IPS DF 6.9 (cell line): ENCODE measurements around the gene PRRC2B.

Experiments
- DNase-seq: peaks from one replicate; pipeline ENCODE4 v3.0.0-alpha.2; 2013; ENCODE audit warnings: low read depth, low spot score
- H3K27ac ChIP-seq: one replicate; pipeline ENCODE4 v1.5.1; 2013; ENCODE audit warnings: low read length, control low read depth
- H3K27me3 ChIP-seq: 2 replicates; pipeline ENCODE4 v1.6.1; 2013; ENCODE audit warnings: mild to moderate bottlenecking, low read length; ENCODE audit not compliant: control insufficient read depth, insufficient read depth
- H3K36me3 ChIP-seq: 2 replicates; pipeline ENCODE4 v1.6.1; 2013; ENCODE audit warnings: low read length; ENCODE audit not compliant: control insufficient read depth, insufficient read depth
- H3K4me1 ChIP-seq: 2 replicates; pipeline ENCODE4 v1.6.1; 2013; ENCODE audit warnings: low read length; ENCODE audit not compliant: control insufficient read depth, insufficient read depth
- H3K4me3 ChIP-seq: 2 replicates; pipeline ENCODE4 v1.5.1; 2013; ENCODE audit warnings: mild to moderate bottlenecking, low read length
- H3K9me3 ChIP-seq: 2 replicates; pipeline ENCODE4 v1.6.1; 2013; ENCODE audit warnings: low read length, inconsistent platforms; ENCODE audit not compliant: control insufficient read depth, insufficient read depth
- WGBS: extraction: QIAGEN DNeasy Blood & Tissue Kit; methylation state at CpG from one replicate; pipeline ENCODE4 v1.1.7; 2013; ENCODE audit warnings: mixed read lengths, missing lambda C conversion rate; ENCODE audit not compliant: insufficient read length, insufficient coverage; 5-methylcytosine and 5-hydroxymethylcytosine counted together

PRRC2B gene

GRCh38 chr9:131407717-131408195 lies 13.9 kb downstream of the PRRC2B start:
- H3K4me1 ChIP-seq = peaks cover 29% of the 10 kb centered on the region; the same call in 1 of the 2 replicates
- no peak for DNase-seq
- H3K27ac ChIP-seq = no peak overlapping the region

GRCh38 chr9:131409458-131409992 lies 15.6 kb downstream of the PRRC2B start:
- H3K4me1 ChIP-seq = peaks cover 27% of the 10 kb centered on the region; the same call in 1 of the 2 replicates
- WGBS = no CpG with 5 or more reads among the region's 7 CpGs
- H3K4me3 ChIP-seq = no peak overlapping the region
- H3K27me3 ChIP-seq = no peaks in the 10 kb centered on the region
- no peak for DNase-seq
- no peak overlapping the region for H3K27ac ChIP-seq
- no peaks in the 10 kb centered on the region for H3K9me3 ChIP-seq
- no peaks in the 10 kb centered on the region for H3K36me3 ChIP-seq

More at GRCh38 chr9:131407717-131408195, 13.9 kb downstream of the PRRC2B start:
- Histone ChIP-seq H3K4me3 (no peak overlapping the region), H3K27me3 (no peaks in the 10 kb centered on the region), H3K9me3 (no peaks in the 10 kb centered on the region), H3K36me3 (no peaks in the 10 kb centered on the region)
- no CpG with 5 or more reads among the region's 13 CpGs for WGBS

- Histone ChIP-seq H3K27me3 (no peaks in the 10 kb centered on the region), H3K4me3 (no peak overlapping the region), H3K27ac (no peak overlapping the region), H3K9me3 (no peaks in the 10 kb centered on the region), H3K4me1 (peaks cover 24% of the 10 kb centered on the region; the same call in 1 of the 2 replicates), H3K36me3 (no peaks in the 10 kb centered on the region)
- WGBS = no CpG with 5 or more reads among the region's 7 CpGs
- no peak for DNase-seq
Observed at GRCh38 chr9:131410044-131410491, 16.2 kb downstream of the PRRC2B start.

- Histone ChIP-seq H3K4me3 (no peak overlapping the region), H3K27me3 (no peaks in the 10 kb centered on the region), H3K9me3 (no peaks in the 10 kb centered on the region), H3K4me1 (peaks cover 11% of the 10 kb centered on the region; the same call in 1 of the 2 replicates), H3K36me3 (no peaks in the 10 kb centered on the region), H3K27ac (no peak overlapping the region)
- 100% methylated on average over 1 of the region's 15 CpGs for WGBS
- DNase-seq = no peak
Observed at GRCh38 chr9:131411719-131412681, 18.1 kb downstream of the PRRC2B start.

GRCh38 chr9:131416509-131416908 lies 22.6 kb downstream of the PRRC2B start:
- no peaks in the 10 kb centered on the region for H3K9me3 ChIP-seq
- H3K27ac ChIP-seq = no peak overlapping the region
- no peaks in the 10 kb centered on the region for H3K27me3 ChIP-seq
- peaks cover 17% of the 10 kb centered on the region for H3K4me1 ChIP-seq
- no peak for DNase-seq
- H3K4me3 ChIP-seq = no peak overlapping the region
- H3K36me3 ChIP-seq = 0 out of 2 replicates have a peak, but pooled peaks cover 5% of the 10 kb centered on the region
- no CpG with 5 or more reads among the region's 4 CpGs for WGBS

GRCh38 chr9:131417264-131418142 lies 23.6 kb downstream of the PRRC2B start:
- Histone ChIP-seq H3K4me1 (peaks cover 19% of the 10 kb centered on the region), H3K36me3 (0 out of 2 replicates have a peak, but pooled peaks cover 5% of the 10 kb centered on the region), H3K27ac (no peak overlapping the region), H3K9me3 (no peaks in the 10 kb centered on the region), H3K4me3 (no peak overlapping the region), H3K27me3 (no peaks in the 10 kb centered on the region)
- no CpG with 5 or more reads among the region's 13 CpGs for WGBS
- DNase-seq = no peak

- H3K9me3 ChIP-seq = no peaks in the 10 kb centered on the region
- H3K27ac ChIP-seq = no peak overlapping the region
- no peak overlapping the region for H3K4me3 ChIP-seq
- H3K36me3 ChIP-seq = 0 out of 2 replicates have a peak, but pooled peaks cover 5% of the 10 kb centered on the region
- no peak for DNase-seq
- no CpG with 5 or more reads among the region's 7 CpGs for WGBS
- no peaks in the 10 kb centered on the region for H3K27me3 ChIP-seq
- peaks cover 22% of the 10 kb centered on the region for H3K4me1 ChIP-seq
Observed at GRCh38 chr9:131418143-131419025, 24.5 kb downstream of the PRRC2B start.

GRCh38 chr9:131419026-131419614 lies 25.2 kb downstream of the PRRC2B start:
- no CpG with 5 or more reads among the region's 8 CpGs for WGBS
- Histone ChIP-seq H3K4me1 (peaks cover 22% of the 10 kb centered on the region), H3K27ac (no peak overlapping the region), H3K36me3 (0 out of 2 replicates have a peak, but pooled peaks cover 5% of the 10 kb centered on the region), H3K4me3 (no peak overlapping the region), H3K9me3 (no peaks in the 10 kb centered on the region), H3K27me3 (no peaks in the 10 kb centered on the region)
- no peak for DNase-seq

GRCh38 chr9:131419716-131420115 lies 25.8 kb downstream of the PRRC2B start:
- Histone ChIP-seq H3K9me3 (no peaks in the 10 kb centered on the region), H3K4me1 (peaks cover 22% of the 10 kb centered on the region)

More at GRCh38 chr9:131419716-131420115, 25.8 kb downstream of the PRRC2B start:
- no CpG with 5 or more reads among the region's 12 CpGs for WGBS
- H3K36me3 ChIP-seq = 0 out of 2 replicates have a peak, but pooled peaks cover 5% of the 10 kb centered on the region
- H3K27ac ChIP-seq = no peak overlapping the region
- H3K4me3 ChIP-seq = no peak overlapping the region
- no peak for DNase-seq
- no peaks in the 10 kb centered on the region for H3K27me3 ChIP-seq
